Measurements from ENCODE around the gene ADCY3. TPM values are rescaled to one million over a fixed set of nuclear protein-coding genes. Genes with fewer than 3 reads are reported as not detected.
A peak's percentile ranks its signal among the peaks of the same experiment; 100 is the strongest.

ADCY3 gene
- total and polyA plus RNA-seq, 9 of the 15 experiments (the other 6 are each of a cell fraction or from before 2014, with no cell fraction given), result 1.5 to 54.8 (median 26.3) TPM

DNA sequence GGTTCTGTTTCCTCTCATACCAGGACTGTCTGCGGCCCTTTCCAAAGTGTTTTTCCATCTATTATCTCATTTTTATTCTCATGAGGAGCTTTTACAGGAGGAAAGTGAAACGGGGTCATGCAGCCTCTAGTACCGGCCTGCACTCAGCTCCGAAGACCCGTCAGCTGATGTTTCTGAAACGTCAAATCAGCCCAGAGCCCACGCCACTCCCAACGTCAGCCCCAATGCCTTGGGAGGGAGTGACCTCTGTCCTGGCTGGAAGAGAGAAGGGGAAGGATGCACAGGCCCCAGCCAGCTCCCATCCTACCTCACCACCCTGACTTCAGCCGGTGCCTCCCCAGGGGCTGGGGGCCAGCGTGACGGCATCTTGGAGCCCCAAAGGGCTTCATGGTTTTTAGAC is 58.5 kb downstream of the ADCY3 start:
- Histone ChIP-seq H3K27me3 (ENCODE audit: control insufficient read depth in 2 of 2, insufficient read depth in 2 of 2, low read length in 2 of 2) (no peaks in the 10 kb centered on the region), H3K4me1 (replicated peaks in 1 of 2; ENCODE audit: control insufficient read depth in 2 of 2, insufficient read depth in 2 of 2, low read length in 2 of 2) (no peaks in the 10 kb centered on the region), H3K9ac (ENCODE audit: insufficient read depth in 1 of 2, low read depth in 2 of 2, low read length in 2 of 2) (0 out of 4 replicates have a peak overlapping the region, but pooled peaks of 1 of the 2 experiments have one; percentile 11), H3K27ac (ENCODE audit: extremely low read depth, low read depth, low read length) (no peak overlapping the region), H3K4me3 (no peak overlapping the region), H3K36me3 (ENCODE audit: control insufficient read depth, insufficient read depth, low read length) (no peaks in the 10 kb centered on the region; the same call in 1 of the 3 replicates), H3K79me2 (ENCODE audit: control insufficient read depth, insufficient read depth, low read length) (no peaks in the 10 kb centered on the region), H3K9me1 (ENCODE audit: control insufficient read depth, insufficient read depth, low read length) (no peaks in the 10 kb centered on the region), H2AFZ (ENCODE audit: low read depth, low read length) (no peak overlapping the region), H4K20me1 (replicated peaks; ENCODE audit: control insufficient read depth, insufficient read depth, low read length) (no peaks in the 10 kb centered on the region), H3K4me2 (ENCODE audit: insufficient read depth, low read length) (no peak overlapping the region), H3K9me3 (replicated peaks; ENCODE audit: control insufficient read depth, insufficient read depth, low read depth, low read length) (no peaks in the 10 kb centered on the region)
- POLR2A ChIA-PET, result no interaction called here
- FAIRE-seq (no peak), ATAC-seq (no peak), DNase-seq (ENCODE audit: extremely low read depth in 1 of 4, low spot score in 3 of 4) (no peak)
- TF ChIP-seq ZNF592 (IDR thresholded peaks at IDR 0.05), result no peak
- no peak for TF ChIP-seq POLR2A (conservative IDR thresholded peaks at IDR 0.05)
- no peak for TF ChIP-seq U2AF1 (optimal IDR thresholded peaks at IDR 0.05; ENCODE audit: low read depth, low read length)
- TF ChIP-seq ZNF586 (CRISPR knock-in tag; conservative IDR thresholded peaks at IDR 0.05), result no peak
- no peak for TF ChIP-seq ILF3 (IDR thresholded peaks at IDR 0.05; ENCODE audit: borderline replicate concordance)
- TF ChIP-seq IRF1 (CRISPR knock-in tag; IDR thresholded peaks at IDR 0.05; ENCODE audit: borderline replicate concordance), result no peak
- TF ChIP-seq ZNF263 (CRISPR knock-in tag; IDR thresholded peaks at IDR 0.05; ENCODE audit: borderline replicate concordance), result no peak
- no peak for TF ChIP-seq RAD51 (IDR thresholded peaks at IDR 0.05; ENCODE audit: borderline replicate concordance, low read depth)
- no peak for TF ChIP-seq KDM1A (IDR thresholded peaks at IDR 0.05)
- TF ChIP-seq ZNF354B (CRISPR knock-in tag; IDR thresholded peaks at IDR 0.05), result no peak
- no peak for TF ChIP-seq ZNF174 (CRISPR knock-in tag; IDR thresholded peaks at IDR 0.05)
- TF ChIP-seq POLR2G (IDR thresholded peaks at IDR 0.05; ENCODE audit: low read depth, low read length), result no peak
- no peak for TF ChIP-seq KLF16 (IDR thresholded peaks at IDR 0.05)
- TF ChIP-seq ZNF3 (CRISPR knock-in tag; IDR thresholded peaks at IDR 0.05), result no peak
- 84% methylated on average over 11 of the region's 11 CpGs for WGBS (ENCODE audit: insufficient coverage, low coverage, missing lambda C conversion rate)
- intact Hi-C loops (cut with micrococcal nuclease), result no loop called here
- CTCF ChIA-PET (ENCODE audit: low intra/inter-chr PET ratio), result no interaction called here
- in situ Hi-C loops (cut with MboI), result no loop called here
- BruUV-seq (replicated peaks), result no TSS peak
